T47D (cell line): Measurements from ENCODE around the gene BAMBI.

Experiments
- DNase-seq, 2 experiments: peaks; one replicate each; pipeline versions ENCODE4 v3.0.0 to v3.0.0-alpha.2; 2011 to 2012; ENCODE audit warnings: low read depth in 1 of 2, low spot score in 1 of 2
- JUND ChIP-seq: IDR thresholded peaks from 2 replicates; pipeline ENCODE4 v1.6.1; 2012; ENCODE audit warnings: low read depth
- in situ Hi-C: cut with HindIII; loops from 2 replicates; pipeline ENCODE4 v1.10.0; 2016; ENCODE audit warnings: low sequenced_read_pairs, low pct_unique_long_range_greater_than_20kb

BAMBI gene

GRCh38 chr10:28679581-28680357 lies 2.4 kb downstream of the BAMBI start:
- DNase-seq, result peak in 1 of 2 experiments; percentile 61
- in situ Hi-C loops, result no loop called here

DNA sequence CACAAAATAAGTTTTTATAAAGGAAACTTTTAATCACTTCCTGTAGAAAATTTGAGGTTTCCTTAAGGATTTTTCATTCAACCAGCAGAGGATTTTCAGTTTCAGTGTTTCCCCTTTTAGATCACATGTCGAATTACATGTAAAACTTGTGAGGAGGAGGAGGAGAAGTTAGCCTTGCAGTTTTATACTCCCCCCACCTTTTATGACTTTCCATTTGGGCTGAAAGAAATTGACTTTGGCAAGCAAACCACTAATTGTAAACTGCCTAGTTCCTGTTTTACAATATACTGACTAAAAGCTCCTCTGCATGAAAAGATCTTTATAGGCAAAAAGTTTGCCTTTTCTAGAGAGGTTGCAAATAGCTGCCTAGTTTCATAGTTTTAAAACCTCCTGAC lies 3.0 kb downstream of the BAMBI start:
- no peak for TF ChIP-seq JUND
- in situ Hi-C loops, result no loop called here
- DNase-seq, result peak in 1 of 2 experiments; percentile 27

More at GRCh38 chr10:28679581-28680357, 2.4 kb downstream of the BAMBI start:
- TF ChIP-seq JUND, result no peak

- no peak for TF ChIP-seq JUND
- DNase-seq, result peak in 1 of 2 experiments; percentile 75
- in situ Hi-C loops, result no loop called here
These were observed 4.0 kb downstream of the BAMBI start for GRCh38 chr10:28681291-28681763.

DNA sequence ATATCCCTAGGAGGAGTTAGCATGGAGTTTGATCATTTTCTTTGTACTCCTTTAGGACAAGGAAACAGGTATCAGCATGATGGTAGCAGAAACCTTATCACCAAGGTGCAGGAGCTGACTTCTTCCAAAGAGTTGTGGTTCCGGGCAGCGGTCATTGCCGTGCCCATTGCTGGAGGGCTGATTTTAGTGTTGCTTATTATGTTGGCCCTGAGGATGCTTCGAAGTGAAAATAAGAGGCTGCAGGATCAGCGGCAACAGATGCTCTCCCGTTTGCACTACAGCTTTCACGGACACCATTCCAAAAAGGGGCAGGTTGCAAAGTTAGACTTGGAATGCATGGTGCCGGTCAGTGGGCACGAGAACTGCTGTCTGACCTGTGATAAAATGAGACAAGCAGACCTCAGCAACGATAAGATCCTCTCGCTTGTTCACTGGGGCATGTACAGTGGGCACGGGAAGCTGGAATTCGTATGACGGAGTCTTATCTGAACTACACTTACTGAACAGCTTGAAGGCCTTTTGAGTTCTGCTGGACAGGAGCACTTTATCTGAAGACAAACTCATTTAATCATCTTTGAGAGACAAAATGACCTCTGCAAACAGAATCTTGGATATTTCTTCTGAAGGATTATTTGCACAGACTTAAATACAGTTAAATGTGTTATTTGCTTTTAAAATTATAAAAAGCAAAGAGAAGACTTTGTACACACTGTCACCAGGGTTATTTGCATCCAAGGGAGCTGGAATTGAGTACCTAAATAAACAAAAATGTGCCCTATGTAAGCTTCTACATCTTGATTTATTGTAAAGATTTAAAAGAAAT lies 4.8 kb downstream of the BAMBI start:
- no peak for DNase-seq
- no peak for TF ChIP-seq JUND
- in situ Hi-C loops, result no loop called here

DNA sequence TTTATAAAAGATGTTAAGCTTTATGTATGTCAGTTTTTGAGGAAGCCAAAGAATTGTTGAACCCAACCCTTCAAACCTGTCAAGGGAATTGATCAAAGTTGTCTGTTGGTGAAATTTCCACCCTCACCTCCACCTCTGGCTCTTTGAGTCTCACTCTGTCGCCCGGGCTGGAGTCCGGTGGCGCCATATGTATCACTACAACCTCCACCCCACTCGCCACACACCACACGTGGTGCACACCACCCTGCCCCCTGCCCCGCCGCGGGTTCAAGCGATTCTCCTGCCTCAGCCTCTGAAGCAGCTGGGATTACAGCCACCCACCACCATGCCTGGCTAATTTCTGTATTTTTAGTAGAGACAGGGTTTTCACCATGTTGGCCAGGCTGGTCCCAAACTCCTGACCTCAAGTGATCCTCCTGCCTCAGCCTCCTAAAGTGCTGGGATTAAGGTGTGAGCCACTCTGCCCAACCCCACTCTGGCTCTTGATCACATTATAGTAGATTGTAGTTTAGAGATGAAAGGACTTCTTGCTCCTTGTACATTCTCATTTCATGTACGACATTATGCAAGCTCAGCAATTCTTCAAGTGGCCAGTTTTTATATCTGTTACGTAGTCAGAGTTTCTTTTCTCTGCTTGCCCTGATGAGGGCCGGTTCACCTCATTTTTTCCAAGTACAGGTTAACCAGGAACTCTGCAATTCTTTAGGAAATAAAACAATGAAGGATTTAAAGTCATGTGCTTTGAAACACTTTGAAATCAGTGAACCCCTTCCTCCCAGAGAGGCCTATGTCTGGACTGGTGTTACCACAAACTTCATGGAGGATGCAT lies 7.0 kb downstream of the BAMBI start:
- in situ Hi-C loops, result no loop called here
- TF ChIP-seq JUND, result no peak
- no peak for DNase-seq

GRCh38 chr10:28684986-28685580 lies 7.8 kb downstream of the BAMBI start:
- TF ChIP-seq JUND, result peak; percentile 75; the same call in 1 of the 2 replicates
- peak in 1 of 2 experiments; percentile 74 for DNase-seq
- in situ Hi-C loops, result no loop called here

DNA sequence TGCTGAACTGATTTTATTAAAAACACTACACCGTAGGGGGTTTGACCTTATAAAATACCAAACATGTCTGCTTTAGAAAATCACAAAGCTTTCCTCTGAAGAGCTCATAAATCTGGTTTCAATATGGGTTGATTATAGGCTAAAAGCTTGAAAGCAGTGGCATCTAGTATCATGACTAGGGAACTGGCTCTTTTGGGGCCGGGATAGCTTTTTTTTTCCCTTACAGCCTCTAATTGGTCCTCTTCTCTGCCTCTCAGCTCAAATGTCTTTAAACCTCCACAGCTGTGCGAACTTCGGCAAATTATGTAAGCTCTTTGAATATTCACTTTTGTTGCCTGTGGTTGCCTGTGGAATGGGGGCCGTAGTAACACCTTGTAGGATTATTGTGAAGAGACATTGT lies 8.4 kb downstream of the BAMBI start:
- in situ Hi-C loops, result no loop called here
- no peak for DNase-seq
- no peak for TF ChIP-seq JUND

- TF ChIP-seq JUND, result no peak
- DNase-seq, result no peak
- in situ Hi-C loops, result no loop called here
These were observed 9.7 kb downstream of the BAMBI start for GRCh38 chr10:28686835-28687682.

DNA sequence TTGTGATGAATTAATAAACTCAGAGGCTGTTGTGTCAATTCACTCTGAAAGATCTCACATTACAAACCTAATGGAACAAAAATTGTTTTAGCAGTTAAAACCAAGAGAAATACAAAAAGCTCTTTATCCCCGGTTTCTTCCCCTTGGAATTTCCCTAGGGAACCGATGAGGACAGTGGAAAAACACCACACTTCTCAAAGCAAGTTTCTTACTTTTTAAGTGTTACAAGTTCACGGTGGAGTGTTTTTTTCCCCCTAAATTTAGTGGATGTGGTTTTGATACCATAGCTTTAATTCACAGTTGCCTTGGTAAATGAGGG lies 10.3 kb downstream of the BAMBI start:
- DNase-seq, result no peak
- in situ Hi-C loops, result no loop called here
- TF ChIP-seq JUND, result no peak

- in situ Hi-C loops, result no loop called here
- no peak for DNase-seq
- no peak for TF ChIP-seq JUND
These were observed 13.2 kb downstream of the BAMBI start for GRCh38 chr10:28690545-28690944.

DNA sequence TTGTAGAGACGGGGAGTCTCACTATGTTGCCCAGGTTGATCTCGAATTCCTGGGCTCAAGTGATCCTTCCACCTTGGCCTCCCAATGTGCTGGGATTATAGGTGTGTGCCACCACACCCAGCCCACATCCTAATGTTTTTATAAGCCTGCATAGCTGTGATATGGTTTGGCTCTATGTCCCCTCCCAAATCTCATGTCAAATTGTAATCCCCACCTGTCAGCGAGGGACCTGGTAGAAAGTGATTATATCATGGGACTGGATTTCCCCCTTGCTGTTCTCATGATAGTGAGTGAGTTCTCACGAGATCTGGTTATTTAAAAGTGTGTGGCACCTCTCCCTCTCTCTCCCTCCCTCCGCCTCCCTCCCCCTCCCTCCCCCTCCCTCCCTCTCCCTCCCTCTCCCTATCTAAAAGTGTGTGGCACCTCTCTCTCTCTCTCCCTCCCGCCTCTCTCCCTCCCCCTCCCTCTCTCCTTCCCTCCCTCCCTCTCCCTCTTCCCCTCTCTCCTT lies 13.9 kb downstream of the BAMBI start:
- TF ChIP-seq JUND, result no peak
- in situ Hi-C loops, result no loop called here
- DNase-seq, result no peak
